Measurements from ENCODE around the gene MTFR2. TPM values are rescaled to one million over a fixed set of nuclear protein-coding genes. Genes with fewer than 3 reads are reported as not detected.
A peak's percentile ranks its signal among the peaks of the same experiment; 100 is the strongest.
"Not testable (repeated sequence)": the region's sequence is repeated elsewhere in the genome, so short reads cannot be mapped to it uniquely, and the experiment has no call there.

Gene MTFR2
- total RNA-seq, 1 experiment from 2014 or later: 4.5 TPM

DNA sequence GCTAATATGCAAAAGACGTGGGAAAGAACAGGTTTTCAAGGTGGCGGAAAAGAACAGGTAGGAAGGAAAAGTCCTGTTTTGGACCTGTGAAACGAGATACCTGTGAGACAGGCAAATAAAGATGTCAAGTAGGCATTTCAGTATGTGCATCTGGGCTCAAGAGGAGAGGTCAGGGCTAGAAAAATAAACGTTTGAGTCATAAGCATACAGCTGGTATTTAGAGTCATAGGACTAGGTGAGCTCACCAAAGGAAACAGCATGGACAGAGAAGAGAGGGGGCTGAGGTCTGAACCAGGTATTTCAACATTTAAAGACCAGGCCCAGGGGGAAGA lies 14.9 kb downstream of the MTFR2 start:
- DNase-seq (ENCODE audit: low spot score): no peak

DNA sequence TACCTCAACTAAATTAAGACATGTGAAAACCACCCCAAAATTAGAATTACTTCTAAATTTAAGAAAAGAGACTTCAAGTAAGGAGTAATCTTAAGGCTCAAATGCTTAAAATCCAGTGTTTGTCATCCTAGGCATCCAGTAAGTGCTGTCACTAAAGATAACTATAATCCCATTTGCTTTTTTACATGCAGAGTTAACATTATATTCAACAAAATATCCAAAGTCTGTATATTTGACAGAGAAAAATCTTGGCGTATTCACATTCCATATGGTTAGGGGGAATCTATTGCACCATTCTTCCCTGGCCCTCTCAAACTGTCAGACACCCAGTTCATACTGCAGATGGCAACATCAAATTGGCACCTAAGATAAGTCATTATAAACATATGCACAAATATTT lies 17.4 kb downstream of the MTFR2 start:
- no peak for DNase-seq (ENCODE audit: low spot score)

DNA sequence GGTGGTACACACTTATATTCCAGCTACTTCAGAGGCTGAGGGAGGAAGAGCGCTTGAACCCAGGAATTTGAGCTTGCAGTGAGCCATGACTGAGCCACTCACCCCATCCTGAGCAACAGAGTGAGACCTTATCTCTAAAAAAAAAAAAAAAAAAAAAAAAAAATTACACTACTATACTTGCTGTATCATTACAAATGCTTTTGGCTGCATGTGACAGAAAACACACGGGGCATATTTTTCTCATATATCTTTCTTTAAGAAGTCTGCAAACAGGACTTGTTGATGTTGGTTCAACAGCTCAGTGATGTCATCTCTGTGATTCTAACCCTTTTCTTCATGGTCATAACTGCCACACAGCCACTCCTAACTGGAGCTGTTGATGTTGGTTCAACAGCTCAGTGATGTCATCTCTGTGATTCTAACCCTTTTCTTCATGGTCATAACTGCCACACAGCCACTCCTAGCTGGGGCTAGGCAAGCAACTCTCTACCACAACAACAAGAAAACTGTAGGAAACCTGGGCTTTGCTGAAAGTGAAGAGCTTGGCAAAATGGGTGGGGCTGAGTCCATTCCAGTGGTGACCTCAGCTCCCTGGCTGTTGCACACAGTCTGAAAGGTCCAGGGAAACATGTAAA lies 19.8 kb downstream of the MTFR2 start:
- no peak for DNase-seq (ENCODE audit: low spot score)

DNA sequence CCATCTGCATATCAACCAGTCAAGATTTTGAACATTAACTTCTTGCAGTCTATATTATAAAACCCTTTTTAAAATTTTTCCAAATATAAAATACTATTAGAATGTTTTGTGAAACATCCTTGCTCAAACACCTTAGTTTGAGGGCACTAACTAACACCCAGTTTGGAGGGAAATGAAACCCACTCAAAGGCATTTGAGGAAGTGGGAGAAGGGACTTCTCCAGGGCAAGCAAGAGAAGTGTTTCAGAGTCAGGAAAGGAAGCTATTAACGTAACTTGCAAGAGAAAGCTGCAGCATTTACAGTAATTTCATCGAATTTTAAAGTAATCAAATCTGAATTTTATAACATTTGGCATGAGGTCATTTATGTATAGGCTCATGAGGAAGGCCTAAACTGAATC lies 21.3 kb downstream of the MTFR2 start:
- DNase-seq (ENCODE audit: low spot score): no peak

DNA sequence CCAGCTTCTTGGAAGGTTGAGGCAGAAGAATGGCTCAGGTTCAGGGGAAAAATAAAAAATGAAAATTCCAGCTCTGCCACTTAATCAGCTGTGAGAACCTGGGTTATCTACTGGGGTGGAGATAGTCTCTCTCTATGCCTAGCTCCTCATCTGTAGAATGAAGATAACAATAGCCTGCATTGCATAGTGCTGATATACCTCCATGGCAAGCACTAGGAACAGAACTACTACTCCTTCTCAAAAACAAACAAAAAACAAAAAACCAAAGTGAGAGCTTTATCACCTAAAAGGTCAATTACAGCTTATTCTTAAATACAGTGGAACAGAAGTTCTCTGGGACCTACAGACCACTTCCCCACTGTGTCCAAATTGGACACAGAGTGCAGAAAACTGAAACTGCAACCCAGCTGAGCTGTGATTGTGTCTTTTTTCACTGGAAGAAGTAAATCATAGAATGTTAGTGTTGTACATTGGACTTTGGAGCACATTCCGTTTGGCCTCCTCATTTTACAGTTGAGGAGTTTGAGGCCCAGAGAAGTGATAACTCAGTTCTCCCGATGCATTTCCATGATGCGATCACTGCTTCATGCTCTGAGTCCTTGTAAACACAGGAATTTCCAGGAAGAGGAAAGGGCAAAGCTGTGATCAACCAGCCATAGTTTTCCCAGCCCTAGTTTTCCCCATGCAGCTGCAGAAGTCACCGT lies 23.3 kb downstream of the MTFR2 start:
- no peak for DNase-seq (ENCODE audit: low spot score)

DNA sequence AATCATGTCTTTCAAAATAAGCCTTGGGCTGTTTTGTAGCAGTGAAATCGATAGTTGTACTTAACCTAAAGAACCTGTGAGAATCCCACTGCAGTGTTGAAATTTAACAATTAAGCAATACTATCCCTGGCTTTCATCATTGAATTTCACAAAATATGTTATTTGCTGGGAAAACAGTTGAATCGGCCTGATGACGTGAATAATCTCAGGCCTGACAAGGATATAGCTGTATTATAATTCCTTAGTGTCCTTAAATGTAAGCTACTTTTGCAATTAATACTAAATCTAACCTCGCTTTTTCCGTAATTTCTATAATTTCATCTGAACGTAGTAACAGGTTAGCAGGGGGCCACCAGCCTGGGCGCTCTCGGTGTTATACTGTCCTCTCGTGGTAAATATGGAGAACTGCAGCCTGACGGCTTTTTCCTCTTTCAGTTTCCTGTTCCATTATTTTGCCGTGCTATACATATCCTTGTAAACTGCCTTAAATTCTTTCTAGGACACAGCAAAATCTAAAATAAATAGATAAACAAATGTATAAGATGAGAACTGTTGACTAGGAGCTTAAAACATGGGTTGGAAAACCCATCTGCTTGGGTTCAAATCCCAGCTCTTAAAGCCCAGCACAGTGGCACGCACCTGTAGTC lies 24.0 kb downstream of the MTFR2 start:
- DNase-seq (ENCODE audit: low spot score): peak; percentile 13

DNA sequence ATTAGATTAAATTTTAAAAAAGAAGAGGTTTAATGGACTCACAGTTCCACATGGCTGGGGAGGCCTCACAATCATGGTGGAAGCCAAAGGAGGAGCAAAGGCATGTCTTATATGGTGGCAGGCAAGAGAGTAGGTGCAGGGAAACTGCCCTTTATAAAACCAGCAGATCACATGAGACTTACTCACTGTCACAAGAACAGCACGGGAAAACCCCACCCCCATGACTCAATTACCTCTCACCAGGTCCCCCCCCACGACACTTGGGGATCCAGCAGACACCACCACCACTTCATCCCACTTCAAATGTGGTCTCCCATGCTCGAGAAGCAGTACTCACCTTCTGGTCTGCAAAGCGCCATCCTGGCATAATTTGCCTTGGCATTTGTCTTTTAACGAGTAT lies 24.6 kb downstream of the MTFR2 start:
- DNase-seq (ENCODE audit: low spot score): no peak

DNA sequence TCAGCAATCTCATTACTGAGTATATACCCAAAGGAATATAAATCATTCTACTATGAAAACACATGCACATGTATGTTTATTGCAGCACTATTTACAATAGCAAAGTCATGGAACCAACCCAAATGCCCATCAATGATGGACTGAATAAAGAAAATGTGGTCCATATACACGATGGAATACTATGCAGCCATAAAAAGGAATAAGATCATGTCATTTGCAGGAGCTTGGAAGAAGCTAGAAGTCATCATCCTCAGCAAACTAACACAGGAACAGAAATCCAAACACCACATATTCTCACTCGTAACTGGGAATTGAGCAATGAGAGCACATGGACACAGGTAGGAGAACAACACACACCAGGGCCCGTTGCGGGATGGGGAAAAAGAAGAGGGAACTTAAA lies 25.1 kb downstream of the MTFR2 start:
- not testable (repeated sequence) for DNase-seq (ENCODE audit: low spot score)

DNA sequence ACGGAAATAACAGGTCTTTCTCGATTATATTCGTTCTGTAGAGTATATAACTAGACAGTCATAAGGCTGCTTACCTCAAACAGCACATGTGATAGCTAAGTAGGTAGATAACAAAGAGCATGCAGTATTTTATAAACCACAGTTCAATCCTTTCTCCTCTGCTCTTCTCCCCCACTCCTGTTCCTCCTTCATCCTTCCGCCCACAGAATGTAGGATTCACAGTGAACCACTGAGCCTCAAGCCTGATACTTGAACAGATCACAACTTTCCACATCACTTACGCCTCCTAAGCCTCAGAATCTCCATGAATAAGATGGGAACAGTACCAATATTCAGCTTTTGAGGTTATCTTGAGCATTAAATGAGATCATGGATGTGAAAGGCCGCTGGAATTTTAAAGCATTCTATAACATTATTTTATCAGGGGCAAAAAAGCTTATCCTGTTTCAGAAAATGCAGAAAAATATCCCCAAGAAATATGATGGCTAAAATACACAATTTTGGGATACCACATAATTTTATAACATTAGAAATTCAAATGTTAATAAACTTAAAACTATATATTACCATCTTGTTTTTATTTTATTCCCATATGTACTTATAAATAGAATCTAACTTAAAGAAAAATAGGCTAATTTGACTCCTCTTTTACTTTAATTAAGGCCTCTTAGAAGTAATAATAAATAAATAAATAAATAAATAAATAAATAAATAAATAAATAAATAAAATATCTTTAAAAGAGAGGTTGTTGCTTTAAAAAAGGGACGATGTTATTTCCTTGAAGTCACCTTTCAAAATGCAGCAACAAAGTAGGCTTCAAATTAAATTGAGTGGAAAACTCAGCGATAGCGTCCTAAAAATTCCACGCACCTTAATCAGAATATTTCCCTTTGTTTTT lies 33.4 kb downstream of the MTFR2 start:
- DNase-seq (ENCODE audit: low spot score): no peak

DNA sequence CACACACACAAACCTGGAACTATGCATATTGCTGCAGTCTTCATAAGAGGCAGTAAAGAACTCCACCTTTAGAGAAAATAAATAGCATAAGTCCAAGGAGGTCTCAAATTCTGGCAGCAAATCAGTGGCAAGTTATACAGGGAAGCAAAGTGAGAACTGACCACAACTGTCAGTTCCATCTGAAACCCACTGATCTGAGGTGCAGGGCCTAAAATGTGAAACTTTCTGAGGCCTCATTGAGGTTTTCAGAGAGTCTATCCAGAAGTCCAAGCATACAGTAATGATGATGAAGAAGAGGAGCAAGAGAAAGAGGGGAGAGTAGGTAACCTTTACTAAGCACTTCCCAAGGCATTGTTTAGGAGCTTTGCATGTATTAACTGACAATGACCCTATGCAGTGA lies 36.3 kb downstream of the MTFR2 start:
- no peak for DNase-seq (ENCODE audit: low spot score)

DNA sequence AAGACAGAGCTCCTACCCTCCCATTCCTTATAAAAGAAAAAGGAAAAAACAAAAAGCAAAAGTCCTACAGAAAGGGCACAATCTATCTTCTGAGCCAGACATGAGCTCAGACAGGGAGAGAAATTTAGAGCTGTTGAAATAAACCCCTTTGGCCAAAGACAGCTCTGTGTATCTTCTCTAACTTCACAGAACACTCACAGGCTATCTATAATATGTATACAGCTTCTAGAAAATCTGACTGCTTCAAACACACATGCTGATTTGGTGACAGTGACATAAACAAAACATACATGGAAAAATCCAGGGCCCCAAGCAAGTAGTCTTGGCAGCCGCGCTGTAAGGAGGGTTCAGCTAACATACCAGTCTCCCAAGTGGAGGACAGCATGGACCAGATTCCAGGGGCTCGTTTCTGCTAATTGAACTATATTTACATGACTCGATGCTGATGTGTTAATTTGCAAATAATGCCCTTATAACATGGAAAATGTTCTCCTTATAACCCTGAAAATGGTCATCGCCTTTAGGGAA lies 37.0 kb downstream of the MTFR2 start:
- DNase-seq (ENCODE audit: low spot score): no peak

DNA sequence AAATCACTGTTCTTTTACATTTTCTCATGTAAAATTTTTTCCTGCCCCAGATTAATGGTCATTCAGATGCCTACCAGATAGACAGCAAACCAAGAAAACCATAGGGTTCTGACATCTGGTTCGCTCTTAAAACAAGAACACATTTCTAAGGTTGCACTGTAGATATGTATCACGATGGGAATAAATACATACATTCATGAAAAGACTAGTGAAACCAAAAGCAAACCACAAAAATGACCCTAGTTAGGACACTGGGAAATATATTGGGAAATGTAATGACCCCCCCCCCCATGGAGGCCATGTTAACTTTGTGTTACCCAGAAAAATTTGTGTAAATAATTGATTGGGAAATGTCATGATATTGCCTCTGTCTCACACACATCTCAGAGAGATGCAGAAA lies 37.5 kb downstream of the MTFR2 start:
- no peak for DNase-seq (ENCODE audit: low spot score)

DNA sequence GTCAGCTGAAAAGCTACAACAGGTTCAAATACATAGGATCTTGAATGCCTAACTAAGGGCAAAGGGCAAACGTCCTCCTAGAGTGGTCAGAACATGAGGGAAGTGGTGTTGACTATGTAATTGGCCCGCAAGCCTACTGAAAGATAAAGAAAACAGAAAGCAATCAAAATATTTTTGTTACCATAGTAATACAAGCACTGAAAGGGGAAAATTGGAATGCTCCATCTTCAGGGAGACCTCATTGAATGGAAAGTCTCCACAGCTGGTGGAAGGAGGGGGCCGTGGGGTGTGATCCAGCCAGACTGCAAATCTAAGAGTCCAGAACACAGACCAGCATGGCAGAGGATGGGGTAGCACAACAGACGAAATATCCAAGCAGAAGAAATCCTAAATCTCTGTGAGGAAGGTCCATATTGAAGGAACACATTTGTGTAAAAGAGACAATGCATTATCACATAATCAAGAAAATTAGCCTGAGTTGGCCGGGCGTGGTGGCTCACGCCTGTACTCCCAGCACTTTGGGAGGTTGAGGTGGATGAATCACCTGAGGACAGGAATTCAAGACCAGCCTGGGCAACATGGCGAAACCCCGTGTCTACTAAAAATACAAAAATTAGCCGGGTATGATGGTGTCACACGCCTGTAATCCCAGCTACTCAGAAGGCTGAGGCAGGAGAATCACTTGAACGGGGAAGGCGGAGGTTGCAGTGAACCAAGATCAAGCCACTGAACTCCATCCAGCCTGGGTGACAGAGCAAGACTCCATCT lies 39.5 kb downstream of the MTFR2 start:
- DNase-seq (ENCODE audit: low spot score): no peak

DNA sequence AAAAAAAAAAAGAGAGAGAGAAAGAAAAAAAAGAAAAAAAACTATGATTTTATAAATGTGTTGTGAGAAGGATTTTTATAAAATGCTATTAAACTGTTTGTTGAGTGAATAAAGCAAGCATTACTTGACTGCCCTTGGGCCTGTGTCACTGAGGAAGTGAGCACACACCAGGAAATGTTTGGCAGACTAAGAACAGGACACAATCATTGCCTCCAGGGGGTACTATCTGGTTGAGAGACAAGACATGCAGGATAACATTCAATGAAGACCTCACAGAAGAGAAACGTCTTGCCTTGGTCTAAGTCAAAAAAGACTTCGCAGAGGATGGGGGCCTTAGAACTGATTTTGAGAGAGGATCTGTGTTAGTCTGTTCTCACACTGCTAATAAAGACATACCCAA lies 40.6 kb downstream of the MTFR2 start:
- DNase-seq (ENCODE audit: low spot score): no peak

DNA sequence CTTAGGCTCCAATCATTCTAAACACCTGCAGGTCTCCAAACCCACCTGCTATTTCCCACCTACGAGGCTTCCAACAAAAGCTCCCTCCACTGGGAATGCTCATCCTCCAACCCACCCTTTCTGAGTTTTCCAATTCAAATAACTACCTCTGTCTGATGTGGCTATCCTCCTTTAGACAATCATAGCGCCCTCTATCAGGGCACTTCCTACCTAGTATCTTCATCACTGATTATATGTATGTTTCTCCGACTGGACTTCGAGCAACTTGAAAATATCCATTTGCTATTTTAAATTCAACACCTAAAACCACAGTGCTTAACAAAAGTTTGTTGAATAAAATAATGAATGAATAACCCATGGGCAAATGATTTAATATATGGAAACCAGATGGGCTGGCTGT lies 41.3 kb downstream of the MTFR2 start:
- DNase-seq (ENCODE audit: low spot score): no peak

DNA sequence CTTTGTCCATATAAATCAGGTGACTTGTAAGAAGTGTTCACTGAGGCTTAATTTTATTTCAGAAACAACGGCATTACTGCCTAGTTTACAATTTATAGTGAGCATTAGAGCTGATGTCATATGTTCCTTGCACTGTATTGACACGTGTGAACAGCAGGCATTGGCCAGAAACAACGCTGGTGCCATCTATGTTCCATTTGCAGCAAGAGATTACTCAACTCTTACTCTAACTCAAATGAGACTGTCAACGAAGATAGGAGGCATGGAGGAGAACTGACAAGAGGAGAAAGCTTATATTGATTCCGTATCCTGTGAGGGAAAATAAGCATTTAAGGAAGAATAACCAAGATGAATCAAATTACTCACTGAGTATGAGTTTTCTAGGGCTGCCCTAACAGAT lies 48.4 kb downstream of the MTFR2 start:
- DNase-seq (ENCODE audit: low spot score): no peak

DNA sequence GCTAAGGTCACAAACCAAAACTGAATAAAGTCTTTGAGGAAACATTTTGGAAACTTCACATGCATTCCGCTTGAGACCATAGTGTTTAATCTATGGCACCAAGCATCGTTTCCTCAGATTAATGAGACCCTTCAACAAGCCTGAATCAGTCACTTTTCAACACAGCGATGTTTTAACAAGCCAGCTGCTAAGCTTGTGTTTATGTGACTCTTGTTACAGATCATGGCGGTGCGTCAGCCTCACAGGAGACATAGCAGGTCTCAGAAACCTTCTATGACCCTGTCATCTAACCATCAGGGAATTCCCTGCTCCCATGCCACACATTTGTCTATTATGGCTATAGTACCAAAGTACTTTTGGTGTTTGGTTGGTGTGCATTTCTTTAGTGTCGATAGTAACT lies 57.2 kb downstream of the MTFR2 start:
- no peak for DNase-seq (ENCODE audit: low spot score)

DNA sequence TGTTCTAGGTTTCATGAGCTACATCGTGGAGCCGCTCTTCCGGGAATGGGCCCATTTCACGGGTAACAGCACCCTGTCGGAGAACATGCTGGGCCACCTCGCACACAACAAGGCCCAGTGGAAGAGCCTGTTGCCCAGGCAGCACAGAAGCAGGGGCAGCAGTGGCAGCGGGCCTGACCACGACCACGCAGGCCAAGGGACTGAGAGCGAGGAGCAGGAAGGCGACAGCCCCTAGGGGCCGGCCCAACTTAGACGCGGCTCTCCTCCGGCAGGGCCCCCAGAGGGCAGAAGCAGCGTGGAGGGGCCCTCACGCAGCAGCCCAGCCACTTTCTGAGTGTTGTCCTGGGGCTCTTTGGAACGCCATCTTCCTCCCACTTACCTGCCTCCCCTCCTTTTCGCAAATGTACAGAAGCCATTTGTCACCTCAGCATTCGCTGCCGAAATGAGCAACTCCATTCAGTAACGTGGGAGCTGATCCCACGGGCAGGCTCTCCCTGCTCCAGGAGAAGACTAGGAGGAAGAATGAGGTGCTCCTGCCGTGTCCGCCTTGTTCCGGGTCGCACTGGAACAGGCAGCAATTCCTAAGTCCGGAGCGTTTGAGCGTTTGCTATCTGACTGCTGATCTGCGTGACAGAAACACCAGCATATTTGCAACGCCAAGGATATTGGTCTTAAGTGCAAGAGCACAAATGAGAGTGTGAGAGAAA lies 58.4 kb downstream of the MTFR2 start:
- DNase-seq (ENCODE audit: low spot score): no peak

DNA sequence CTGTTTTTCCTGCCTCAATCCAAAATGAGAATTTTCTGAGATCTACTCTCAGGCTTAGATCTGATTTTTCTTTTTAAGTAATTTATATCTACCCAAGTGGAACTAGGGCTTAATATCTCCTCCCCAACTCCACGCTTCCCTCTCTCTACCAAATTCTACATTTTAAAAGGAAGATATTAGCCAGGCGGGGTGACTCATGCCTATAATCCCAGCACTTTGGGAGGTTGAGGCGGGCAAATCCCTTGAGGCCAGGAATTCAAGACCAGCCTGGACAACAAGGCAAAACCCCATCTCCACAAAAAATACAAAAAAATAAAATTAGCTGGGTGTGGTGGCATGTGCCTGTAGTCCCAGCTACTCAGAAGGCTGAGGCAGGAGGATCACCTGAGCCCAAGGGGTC lies 61.0 kb downstream of the MTFR2 start:
- no peak for DNase-seq (ENCODE audit: low spot score)

DNA sequence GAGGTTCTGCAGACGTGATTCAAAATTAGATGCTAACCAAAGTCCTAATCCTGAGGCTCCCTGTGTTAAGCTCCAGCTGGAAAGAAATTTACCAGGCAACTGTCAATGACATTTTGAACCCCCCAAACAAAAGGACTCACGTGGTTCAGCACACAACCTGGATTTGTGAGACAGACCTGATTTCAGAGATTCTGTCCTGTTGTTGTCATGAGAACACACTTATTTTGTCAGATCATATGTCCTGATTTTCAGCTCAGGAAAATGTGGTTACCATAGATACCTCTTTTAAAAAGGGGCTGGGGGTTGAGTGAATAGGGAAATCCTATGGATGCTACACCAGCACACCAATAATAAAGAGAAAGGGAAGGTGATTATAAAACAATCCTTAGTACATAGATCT lies 61.6 kb downstream of the MTFR2 start:
- DNase-seq (ENCODE audit: low spot score): no peak

DNA sequence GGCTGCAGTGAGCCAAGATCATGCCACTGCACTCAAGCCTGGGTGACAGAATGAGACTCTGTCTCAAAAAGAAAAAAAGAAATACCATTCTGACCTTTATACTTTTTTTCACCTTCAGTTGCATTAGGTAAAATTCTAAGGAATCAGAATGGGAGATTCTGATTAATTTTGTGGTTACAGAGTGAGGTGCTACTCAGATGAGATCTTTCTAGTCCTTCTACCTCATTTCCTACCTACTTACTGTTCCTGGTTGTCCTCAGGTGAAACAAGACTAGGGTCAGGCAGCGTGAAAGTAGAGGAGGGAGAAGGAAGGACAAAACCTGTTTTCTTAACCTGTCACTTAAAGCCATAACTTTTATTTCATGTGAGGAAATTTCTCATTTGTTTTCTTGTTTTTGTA lies 63.7 kb downstream of the MTFR2 start:
- DNase-seq (ENCODE audit: low spot score): no peak

Data from H4 (cell line).